Cardiac muscle cell (in vitro differentiated cells and primary cell): ENCODE measurements around the gene ARL15. TPM values are rescaled to one million over a fixed set of nuclear protein-coding genes. Genes with fewer than 3 reads are reported as not detected.
A peak's percentile ranks its signal among the peaks of the same experiment; 100 is the strongest.

ENCODE experiments used
- DNase-seq, 2 donors: peaks; one replicate each; pipeline versions ENCODE4 v3.0.0 to v3.0.0-alpha.2; 2010 to 2017; ENCODE audit warnings: low read depth in 1 of 2, low spot score in 1 of 2
- H3K27ac ChIP-seq: fragments of 200-600 bp; sonication (generic); 2 replicates; pipeline ENCODE4 v1.5.1; 2016
- H3K27me3 ChIP-seq: fragments of 200-600 bp; sonication (generic); 2 replicates; pipeline ENCODE4 v1.6.0; 2016; ENCODE audit warnings: control low read depth
- H3K36me3 ChIP-seq: fragments of 200-600 bp; sonication (generic); 2 replicates; pipeline ENCODE4 v1.5.1; 2016; ENCODE audit warnings: control low read depth
- H3K4me1 ChIP-seq: fragments of 200-600 bp; sonication (generic); 2 replicates; pipeline ENCODE4 v1.8.1; 2017; ENCODE audit warnings: low read depth, mild to moderate bottlenecking, mixed run types
- H3K4me3 ChIP-seq: fragments of 200-600 bp; sonication (generic); 2 replicates; pipeline ENCODE4 v1.5.1; 2016; ENCODE audit warnings: mild to moderate bottlenecking
- H3K9me3 ChIP-seq: fragments of 200-600 bp; sonication (generic); 2 replicates; pipeline ENCODE4 v1.5.1; 2017; ENCODE audit warnings: low read depth, mild to moderate bottlenecking, control low read depth
- polyA plus RNA-seq: library from polyadenylated mRNA; unstranded; fragments of >200 nt; fragmentation: Nextera tagmentation; extraction: Ambion mirVana; gene quantifications from 2 replicates; pipeline ENCODE4 v1.2.1, GENCODE V29; 2016
- total RNA-seq: library from RNA; depleted of rRNA; stranded (reverse); fragments of >200 nt; gene quantifications from 2 replicates; pipeline ENCODE4 v1.2.3, GENCODE V29; 2016
- TF ChIP-seq, protein P1 (sequence below): IDR thresholded peaks from 2 replicates; pipeline ENCODE4 v1.5.1; 2012; ENCODE audit warnings: low read depth, mild to moderate bottlenecking, low read length

Gene ARL15
- total and polyA plus RNA-seq, 2 experiments from 2014 or later = 23.2 to 27.4 TPM

DNA sequence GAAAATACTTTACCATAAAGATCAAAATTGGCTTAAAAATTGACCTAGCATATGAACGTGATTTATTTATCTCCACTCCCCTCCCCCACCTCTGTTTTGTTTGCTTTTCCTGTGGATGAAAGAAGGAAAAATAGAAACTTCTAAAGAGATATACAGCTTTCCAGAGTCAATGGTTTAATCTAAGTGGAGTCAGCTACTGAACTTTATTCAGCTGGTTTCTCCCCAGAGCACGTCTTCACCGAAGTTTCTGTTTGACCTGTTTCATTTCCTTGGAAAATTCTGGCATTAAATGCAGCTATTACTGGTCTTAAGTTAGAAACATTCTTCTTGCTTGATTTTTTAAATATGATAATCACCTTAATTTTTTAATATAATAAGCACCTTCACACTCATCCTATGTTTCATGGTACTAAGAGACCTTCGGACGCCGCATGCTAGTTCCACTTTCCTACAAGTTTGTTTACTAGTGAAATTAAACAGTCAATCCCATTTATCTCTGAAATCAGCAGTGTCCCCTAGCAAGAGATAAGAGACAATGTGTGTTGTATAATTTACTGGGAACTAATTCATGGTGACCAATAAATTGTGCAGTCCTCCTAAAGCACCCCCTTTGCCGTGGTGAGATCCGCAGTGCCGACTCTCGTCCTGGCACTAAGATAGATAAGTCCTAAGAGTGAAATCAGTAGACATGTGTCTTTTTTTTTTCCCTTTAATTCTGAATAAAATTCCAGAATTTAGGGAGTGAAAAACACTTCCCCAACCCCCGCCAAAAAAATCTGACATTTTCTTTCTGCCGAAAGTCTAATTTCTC lies 89.9 kb downstream of the ARL15 start:
- Histone ChIP-seq H3K9me3 (no peaks in the 10 kb centered on the region), H3K27ac (no peak overlapping the region), H3K27me3 (no peaks in the 10 kb centered on the region), H3K4me1 (peaks cover 7% of the 10 kb centered on the region), H3K36me3 (no peaks in the 10 kb centered on the region), H3K4me3 (no peak overlapping the region)
- TF ChIP-seq, protein P1, sequence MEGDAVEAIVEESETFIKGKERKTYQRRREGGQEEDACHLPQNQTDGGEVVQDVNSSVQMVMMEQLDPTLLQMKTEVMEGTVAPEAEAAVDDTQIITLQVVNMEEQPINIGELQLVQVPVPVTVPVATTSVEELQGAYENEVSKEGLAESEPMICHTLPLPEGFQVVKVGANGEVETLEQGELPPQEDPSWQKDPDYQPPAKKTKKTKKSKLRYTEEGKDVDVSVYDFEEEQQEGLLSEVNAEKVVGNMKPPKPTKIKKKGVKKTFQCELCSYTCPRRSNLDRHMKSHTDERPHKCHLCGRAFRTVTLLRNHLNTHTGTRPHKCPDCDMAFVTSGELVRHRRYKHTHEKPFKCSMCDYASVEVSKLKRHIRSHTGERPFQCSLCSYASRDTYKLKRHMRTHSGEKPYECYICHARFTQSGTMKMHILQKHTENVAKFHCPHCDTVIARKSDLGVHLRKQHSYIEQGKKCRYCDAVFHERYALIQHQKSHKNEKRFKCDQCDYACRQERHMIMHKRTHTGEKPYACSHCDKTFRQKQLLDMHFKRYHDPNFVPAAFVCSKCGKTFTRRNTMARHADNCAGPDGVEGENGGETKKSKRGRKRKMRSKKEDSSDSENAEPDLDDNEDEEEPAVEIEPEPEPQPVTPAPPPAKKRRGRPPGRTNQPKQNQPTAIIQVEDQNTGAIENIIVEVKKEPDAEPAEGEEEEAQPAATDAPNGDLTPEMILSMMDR = no peak
- no peak for DNase-seq

DNA sequence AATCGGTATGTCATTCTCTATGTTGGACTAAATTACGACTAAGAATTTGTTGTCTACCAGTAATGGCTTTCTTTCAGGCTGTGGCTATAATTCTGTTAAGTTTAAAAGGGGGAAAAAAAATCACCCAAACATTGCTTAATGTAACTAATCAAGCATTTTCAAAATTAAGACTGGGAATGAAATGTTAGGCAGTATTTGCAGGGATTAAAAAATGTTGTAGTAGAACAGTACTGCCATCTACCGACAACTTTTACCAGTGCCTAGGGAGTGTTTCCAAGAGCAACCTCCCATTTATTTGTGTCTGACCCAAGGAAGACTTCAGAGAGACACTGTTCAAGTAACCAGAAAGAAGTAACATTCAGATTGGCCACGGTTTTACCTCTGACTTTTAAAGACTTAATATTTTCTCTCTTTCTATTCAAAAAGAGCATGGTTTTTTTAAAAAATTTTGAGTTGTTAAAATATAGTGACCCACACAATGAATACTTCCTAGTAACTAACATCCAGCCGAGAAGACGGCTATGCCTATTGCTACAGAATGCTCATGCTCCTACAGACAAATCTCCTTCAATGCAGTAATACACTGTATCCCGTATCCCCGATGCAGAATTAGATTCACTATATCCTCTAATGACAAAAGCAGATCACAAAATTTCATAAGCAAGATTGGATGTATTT lies 92.4 kb downstream of the ARL15 start:
- Histone ChIP-seq H3K27me3 (no peaks in the 10 kb centered on the region), H3K9me3 (no peaks in the 10 kb centered on the region), H3K27ac (no peak overlapping the region), H3K36me3 (no peaks in the 10 kb centered on the region), H3K4me1 (peaks cover 12% of the 10 kb centered on the region), H3K4me3 (no peak overlapping the region)
- TF ChIP-seq, protein P1 = peak; percentile 77
- peak; percentile 69 to 88 for DNase-seq

DNA sequence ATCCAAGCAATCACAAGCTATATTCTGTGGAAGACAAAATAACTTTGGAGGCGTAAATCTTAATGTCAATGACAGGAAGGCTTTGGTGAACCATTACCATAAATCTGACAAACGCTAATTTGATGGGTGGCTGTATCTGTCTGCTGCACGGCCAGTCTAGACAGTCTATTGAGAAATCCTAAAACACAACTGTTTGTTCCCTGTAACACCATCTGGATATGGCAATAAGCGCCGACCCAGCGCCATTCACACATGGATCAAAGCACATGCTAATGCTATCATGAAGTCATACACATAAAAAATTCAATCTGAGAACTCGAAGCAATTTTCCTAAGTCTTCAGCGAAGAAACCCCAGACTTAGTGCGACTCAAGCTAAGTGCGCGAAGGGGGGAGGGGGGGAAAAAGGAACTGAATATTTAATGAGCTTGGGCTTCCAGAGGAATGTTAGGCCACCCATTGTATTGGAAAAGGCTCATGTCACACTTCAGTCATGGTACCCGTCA lies 95.1 kb downstream of the ARL15 start:
- peaks cover 12% of the 10 kb centered on the region for H3K4me1 ChIP-seq
- H3K36me3 ChIP-seq = no peaks in the 10 kb centered on the region
- H3K27me3 ChIP-seq = no peaks in the 10 kb centered on the region
- TF ChIP-seq, protein P1 = no peak
- no peak overlapping the region for H3K4me3 ChIP-seq
- H3K27ac ChIP-seq = no peak overlapping the region
- DNase-seq = no peak
- no peaks in the 10 kb centered on the region for H3K9me3 ChIP-seq

DNA sequence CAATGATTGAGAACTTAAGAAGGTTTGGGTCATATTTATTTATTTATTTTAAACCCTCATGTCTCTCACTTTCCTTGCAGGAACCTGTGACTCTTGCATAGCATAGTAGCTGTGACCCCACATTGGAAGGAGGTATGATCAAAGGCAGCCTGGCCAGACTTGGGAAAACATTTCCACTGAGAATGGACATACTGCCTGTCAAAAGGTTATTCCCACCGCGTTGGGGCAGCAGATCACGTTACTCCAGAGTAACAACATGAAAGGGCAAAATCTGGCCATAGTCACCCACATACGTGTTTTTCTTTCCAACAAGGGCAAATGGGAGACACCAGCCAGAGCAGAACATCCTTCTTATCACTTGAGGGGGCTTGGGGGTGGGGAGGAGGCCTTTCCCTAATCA lies 95.7 kb downstream of the ARL15 start:
- no peaks in the 10 kb centered on the region for H3K9me3 ChIP-seq
- H3K4me1 ChIP-seq = peaks cover 12% of the 10 kb centered on the region
- no peaks in the 10 kb centered on the region for H3K27me3 ChIP-seq
- H3K36me3 ChIP-seq = no peaks in the 10 kb centered on the region
- TF ChIP-seq, protein P1 = no peak
- no peak for DNase-seq
- H3K27ac ChIP-seq = no peak overlapping the region
- H3K4me3 ChIP-seq = no peak overlapping the region

DNA sequence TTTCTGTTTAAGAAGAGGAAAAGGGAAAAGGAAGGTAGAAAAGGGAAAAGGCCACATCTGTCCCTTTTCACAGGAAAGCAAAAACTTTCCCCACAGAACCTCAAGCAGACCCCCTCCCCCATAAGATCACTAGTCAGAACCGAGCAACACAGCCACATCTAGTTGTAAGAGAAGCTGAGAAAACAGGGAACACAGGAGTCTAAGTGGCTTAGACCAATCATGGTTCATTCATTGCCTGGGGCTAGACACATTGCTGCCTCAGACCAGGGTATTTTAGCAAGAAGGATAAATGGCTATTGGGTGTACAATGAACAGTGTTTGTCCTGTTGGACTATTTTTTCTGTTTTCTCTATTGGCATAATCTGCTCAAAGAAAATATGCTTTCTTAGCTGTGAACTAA lies 98.0 kb downstream of the ARL15 start:
- Histone ChIP-seq H3K36me3 (no peaks in the 10 kb centered on the region), H3K27me3 (no peaks in the 10 kb centered on the region), H3K4me1 (peaks cover 11% of the 10 kb centered on the region), H3K9me3 (no peaks in the 10 kb centered on the region), H3K4me3 (no peak overlapping the region), H3K27ac (no peak overlapping the region)
- DNase-seq = no peak
- TF ChIP-seq, protein P1 = no peak
